NCI-H1436 treated with DMSO at 0.1 percent for 48 hours (cell line): ENCODE data around the gene MYRF.

ENCODE experiments used
- DNase-seq: peaks from one replicate; lab custom pipeline; 2025; lab: John Stamatoyannopoulos, UW

The MYRF gene

DNA sequence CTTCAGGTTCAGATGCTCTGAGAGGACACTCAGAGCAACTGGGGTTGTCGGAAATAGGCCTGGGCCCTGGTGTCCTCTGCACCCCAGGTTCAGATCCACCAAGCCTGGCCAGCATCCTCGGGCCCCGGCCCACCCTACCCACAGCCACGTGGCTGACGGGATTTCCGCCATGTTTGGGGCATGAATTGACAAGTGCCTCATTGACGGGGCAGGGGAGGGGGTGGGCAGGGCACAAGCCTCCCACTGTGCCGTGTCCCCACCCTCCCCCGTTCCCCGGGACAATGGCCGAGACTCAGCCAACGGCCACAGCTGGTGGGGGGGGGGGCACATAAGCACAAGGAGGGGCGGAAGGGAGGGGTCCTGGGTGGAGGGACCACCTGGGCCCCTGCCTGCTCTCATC, 8.5 kb downstream of the MYRF start:
- DNase-seq: no peak

DNA sequence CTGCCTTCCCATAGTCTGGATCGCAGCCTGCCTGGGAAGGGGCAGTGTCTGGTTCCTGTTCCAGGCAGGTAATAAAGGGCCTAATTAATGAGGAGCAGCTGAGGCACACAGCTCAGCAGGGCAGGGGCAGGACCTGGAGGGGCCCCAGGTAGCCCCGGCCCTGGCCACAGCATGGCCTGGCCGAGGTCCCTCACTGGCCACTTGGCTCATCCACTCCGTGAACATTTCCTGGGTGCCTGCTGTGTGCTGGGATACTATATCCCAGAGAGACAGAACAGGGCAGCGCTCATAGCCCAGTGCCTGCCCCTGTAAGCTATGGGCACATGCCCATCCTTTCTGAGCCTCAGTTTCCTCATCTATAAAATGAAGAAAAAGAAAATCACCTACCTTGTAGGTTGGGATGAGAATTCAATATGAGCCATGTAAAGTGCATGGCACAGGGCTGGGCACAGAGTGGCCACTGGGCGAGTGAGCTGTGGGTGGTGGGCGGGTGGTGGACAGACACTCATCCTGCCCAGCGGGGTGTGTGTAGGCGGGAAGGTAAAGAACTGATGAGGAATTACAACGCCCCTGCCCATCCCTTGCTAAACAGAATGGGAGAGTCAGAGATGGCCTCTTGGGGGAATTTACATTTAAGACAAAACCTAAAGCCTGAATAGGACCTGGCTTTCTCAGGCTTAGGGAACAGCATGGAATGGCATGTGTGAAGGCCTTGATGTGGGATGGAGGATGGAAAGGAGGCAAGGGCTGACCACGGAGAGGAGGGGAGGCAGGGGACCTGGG, 9.2 kb downstream of the MYRF start:
- DNase-seq: no peak

DNA sequence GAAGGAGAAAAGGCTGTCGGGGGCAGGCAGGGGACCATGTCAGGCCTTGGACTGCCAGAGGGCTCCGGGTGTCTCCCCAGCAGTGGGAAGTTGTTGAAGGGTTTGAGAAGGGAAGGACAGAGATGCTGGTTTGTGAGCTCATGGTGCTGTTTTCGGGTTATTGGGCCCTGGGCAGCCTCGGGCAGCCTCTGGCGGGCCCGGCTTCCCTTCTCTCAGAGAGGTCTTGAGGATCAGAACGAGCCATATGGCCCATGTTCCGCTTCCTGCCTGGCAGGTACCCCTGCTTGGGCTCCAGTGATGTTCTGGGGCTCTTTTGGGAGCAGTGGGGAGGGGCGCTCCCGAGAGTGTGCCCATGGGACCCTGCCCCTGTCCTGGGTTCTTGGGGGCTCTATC, 9.8 kb downstream of the MYRF start:
- DNase-seq: no peak

DNA sequence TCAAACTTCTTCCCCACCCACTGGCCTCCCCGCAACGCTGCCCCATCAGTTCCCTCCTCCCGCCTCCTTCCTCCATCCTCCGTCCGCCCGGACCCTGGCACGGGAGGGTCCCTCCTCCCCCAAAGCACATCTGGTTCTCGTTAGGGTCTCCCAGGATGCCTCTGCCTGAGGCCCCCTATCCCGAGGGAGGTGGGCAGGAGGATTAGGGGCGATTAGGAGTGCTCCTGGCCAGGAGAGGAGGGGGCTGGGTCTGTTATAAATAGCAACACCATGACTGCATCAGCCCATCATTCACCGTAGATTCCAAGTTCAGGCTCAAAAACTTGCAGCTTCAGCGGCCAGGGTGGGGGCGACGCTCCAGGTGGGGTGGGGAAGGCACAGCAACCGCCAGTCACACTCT, 10.4 kb downstream of the MYRF start:
- DNase-seq: no peak

DNA sequence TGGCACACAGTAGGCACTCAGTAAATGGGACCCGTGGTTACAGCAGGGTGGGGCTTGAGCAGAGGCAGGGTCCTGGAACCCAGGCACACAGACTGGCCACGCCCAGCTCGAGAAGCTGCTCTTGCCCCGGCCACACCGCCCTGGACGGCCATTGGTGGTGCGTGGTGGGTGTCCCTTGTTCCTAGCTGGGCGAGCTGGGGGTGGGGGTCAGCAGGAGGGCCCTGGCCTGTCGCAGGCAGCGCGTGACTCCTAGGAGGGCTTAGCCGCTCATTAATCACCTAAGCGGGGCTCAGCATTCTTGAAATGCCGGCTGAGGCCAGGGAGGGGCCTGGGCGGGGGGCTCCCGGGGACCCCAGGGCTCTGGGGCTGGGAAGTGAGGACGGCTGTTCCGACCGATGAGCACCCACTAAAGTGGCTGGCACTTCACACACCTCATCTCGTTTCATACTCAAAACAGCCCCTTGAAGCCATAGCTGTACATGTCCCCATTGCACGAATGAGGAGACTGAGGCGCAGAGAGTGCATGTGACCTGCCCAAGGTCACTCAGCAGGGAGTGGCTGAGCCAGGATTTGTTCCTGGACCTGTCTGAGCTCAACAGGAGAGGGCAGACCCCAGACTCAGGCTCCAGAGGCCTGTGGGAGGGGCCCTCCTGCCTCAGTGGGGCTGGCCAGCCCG, 11.6 kb downstream of the MYRF start:
- no peak for DNase-seq

DNA sequence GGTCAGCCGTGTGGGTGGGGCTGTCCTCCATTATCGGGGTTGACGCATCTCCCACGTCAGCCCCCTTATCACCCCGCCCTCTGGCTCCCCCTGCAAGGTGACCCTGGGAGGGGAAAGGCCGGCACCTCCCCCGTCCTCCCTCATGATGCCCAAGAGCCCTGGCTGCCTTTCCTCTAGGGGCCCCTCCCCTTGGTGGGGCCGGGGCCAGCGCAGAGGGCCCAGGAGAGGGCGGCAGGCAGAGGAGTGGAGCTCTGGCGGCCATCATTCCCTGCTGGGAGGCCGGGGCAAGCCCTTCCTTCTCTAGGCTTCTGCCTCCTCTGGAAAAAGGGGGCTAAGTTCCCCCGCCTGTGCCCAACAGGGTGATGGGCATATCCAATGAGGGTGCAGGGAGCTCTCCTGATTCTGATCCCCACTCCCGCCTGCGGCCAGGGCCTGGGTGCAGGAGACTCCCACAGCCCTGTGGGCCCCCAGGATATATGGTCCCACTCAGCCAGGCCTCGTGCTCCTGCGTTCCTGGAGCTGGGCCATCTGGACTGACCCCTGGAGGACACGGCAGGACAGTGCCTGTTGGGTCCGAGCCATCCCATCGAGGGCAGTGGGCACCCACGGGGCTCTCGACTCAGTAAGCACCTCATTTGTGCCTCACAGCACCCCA, 12.3 kb downstream of the MYRF start:
- no peak for DNase-seq

DNA sequence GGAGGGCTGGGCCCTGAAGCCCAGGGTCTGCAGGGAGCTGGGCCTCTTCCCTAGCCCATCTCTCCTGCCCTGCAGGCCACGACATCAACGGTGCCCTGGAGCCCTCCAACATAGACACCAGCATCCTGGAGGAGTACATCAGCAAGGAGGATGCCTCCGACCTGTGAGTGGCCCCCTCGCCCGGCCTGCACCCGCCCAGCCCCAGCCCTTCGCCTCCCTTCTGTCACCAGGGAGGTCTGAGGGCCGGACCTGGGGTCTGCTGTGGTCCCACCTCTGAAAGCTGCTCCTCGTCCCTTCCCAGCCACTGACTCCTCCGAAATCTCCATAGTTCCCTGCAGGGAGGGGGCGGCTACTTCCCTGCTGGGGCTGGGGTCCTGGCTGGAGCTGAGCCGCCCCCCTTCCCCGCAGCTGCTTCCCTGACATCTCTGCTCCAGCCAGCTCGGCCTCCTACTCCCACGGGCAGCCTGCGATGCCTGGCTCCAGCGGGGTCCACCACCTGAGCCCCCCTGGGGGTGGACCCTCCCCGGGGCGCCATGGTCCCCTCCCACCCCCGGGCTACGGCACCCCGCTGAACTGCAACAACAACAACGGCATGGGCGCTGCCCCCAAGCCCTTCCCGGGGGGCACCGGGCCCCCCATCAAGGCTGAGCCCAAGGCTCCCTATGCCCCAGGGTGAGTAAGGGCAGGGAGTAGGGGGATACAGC, 13.3 kb downstream of the MYRF start:
- DNase-seq: no peak

DNA sequence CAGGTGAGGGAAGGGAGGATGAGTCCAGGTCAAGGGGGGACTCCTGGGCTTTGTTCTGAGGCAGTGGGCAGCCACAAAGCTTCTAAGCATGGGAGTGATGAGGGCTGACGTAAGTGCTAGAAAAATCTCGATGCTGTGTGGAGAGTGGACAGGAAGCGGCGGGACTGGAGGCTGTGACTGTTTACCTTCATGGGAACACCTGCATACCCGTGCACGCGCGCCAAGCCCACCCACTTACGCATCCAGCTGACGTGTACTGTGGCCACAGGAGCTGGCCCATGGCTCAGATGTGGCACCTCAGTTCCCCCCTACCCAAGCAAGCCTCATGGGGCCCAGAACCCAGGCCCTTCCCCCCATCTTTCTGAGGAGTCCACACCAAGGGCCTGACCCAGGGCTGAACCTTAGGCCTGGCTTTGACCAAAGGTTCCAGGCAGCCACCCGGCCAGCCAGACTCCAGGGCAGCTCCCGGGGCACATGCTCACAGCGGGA, 14.0 kb downstream of the MYRF start:
- no peak for DNase-seq

DNA sequence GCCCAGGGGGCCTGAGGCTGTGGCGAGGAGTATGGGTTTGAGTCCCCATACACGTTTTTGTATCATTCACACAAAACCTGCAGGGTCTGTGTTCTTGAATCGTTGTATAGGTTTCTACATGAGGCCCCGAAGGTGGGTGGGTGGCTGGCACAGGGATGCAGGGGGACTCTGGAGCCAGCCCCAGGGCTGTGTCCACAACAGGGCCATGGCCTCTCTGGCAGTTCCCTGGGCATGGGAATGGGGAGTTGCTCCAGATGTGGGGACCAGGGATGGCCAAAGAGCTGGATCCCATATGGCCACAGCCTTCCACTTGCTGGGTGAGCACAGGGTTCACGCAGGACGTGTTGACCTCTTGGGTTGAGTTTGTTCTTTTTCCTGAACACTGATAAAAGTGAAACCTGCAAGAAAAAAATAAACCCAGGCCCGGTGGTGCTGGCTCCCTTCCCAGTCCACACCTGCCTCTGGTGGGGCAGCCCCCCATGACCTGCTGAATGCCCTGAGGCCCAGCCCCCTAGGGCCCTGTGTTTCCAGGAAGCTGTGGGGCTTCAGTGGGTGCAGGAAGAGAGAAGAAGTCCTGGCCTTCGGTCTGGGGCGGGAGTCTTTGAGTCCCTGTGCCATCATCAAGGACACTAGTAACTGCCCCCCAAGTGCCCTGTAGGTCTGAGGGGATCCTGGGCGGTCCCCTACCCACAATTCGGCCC, 16.1 kb downstream of the MYRF start:
- DNase-seq: no peak

DNA sequence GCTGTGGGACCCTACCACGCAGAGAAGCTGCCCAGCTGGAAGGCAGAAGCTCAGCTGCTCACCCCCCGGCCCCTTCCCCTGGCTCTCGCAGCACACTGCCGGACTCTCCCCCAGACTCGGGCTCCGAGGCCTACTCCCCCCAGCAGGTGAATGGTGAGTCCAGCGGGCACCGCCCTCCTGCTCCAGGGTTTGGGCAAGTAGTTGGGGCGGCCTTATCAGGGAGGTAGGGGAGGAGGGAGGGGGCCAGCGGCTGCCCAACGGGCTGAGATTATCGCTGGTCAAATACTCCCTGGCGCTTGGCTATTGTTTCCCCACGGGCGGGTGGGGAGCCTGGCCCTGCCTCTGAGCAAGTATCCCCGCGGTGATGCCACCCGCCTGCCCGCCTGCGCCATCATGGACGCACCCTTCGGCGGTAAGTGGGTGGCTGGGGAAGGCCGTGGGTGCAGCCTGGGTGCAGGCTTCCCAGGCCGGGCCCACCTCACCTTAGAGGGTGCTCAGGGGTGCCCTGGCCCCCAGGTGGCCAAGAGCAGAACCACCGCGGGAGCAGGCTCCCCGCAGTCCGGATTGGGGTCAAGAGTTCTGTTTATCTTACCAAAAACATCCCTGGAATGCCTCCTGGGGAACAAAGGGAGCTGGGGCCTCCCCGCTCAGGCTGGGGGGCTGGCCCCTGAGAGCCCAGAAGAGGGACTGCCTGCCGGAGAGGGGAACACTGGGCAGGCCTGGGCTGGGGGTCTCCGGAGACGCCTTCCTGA, 16.9 kb downstream of the MYRF start:
- no peak for DNase-seq

DNA sequence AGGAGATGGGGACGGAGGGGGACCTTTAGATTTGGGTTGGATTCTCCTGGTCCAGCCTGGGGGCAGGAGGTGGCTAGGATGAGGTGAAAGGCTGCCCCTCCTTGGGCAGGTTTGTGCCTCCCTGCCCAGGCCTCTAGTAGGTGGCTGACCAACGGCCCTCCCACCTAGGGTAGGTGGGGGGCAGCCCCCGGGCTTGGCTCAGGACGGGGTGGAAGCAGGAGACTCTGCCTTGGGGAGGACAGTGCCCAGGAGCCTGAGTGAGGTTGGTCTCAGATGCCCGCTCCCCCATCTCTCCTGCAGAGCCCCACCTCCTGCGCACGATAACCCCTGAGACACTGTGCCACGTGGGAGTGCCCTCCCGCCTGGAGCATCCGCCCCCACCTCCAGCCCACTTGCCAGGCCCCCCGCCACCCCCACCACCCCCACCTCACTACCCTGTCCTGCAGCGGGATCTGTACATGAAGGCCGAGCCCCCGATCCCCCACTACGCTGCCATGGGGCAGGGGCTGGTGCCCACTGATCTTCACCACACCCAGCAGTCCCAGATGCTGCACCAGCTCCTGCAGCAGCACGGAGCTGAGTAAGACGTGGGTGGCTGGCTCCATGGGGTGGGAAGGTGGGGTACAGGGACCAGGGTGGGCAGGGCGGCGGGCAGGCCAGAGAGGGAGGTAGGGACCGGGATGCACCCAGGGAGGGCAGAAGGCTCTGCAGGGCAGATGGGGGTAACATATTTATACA, 17.7 kb downstream of the MYRF start:
- no peak for DNase-seq

DNA sequence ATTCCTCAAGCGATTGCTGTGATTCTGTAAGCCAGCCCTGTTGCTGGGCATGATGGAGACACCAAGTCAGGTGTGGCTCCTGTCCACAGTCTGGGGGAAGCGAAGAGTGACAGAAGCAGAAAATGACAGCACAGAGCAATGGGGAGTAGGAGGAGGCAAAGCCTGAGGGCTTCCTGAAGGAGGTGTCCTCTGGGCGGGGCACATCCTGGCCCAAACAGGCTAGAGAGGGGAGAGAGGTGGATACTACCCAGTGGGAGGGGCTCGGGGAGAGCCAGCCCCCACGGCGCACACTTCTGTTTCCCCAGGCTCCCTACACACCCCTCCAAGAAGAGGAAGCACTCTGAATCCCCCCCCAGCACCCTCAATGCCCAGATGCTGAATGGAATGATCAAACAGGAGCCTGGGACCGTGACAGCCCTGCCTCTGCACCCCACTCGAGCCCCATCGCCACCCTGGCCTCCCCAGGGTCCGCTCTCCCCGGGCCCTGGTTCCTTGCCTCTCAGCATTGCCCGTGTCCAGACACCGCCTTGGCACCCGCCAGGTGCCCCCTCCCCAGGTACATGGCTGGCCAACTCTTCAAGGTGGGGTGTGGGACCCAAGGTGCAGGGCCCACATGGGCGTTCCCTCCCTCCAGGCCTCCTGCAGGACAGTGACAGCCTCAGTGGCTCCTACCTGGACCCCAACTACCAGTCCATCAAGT, 18.9 kb downstream of the MYRF start:
- DNase-seq: no peak

DNA sequence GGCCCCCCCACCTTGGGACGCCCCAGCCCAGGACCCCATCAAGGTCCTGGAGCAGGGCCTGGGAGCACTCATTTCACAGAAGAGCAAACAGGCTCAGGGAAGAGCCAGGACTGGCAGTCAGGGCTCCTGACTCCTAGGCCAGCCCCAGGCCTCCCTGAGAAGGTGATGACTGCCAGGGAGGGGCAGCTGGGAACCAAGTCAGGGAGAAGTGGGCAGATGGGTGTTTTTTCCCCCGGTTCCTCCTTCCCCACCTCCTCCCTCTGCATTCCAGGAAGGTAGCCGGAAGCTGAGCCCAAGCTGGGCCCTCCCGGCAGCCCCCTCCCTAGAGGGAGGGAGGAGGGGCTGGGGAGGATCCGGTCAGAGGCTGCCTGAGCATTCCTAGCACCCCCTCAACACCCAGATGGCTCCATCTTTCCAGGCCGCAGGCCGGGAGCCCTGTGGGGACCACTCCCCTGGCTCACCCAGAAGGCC, 19.6 kb downstream of the MYRF start:
- DNase-seq: no peak

DNA sequence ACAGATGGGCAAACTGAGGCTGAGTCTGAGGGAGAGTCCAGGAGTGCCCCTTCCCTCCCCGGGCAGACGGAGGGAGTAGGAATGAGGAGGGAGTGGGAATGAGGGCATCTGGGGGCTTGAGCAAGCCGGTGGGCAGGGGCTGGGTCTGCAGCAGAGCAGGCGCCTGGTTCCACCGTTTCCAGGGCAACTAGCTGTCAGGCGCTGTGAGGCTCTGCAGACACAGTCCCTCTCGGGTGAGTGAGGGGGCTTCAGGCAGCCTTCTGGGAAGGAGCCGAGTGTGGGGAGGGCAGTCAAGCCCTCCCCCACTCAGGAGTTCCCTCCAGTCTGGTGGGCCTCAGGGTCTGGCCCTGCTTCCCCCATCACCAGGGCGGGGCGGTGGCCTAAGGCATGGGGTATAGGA, 20.9 kb downstream of the MYRF start:
- no peak for DNase-seq

DNA sequence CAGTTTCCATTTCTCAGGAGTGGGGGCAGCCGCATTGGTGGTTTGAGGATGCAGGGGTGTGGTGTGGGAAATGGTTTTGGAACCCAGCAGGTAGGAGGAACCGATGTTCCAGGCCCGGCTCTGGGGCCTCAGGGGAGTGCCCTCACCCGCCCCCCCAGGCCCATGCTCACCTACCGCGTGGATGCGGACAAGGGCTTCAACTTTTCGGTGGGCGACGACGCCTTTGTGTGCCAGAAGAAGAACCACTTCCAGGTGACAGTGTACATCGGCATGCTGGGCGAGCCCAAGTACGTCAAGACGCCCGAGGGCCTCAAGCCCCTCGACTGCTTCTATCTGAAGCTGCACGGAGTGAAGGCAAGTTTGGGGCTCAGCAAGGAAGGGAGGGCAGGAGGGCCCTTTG, 21.4 kb downstream of the MYRF start:
- DNase-seq: no peak

DNA sequence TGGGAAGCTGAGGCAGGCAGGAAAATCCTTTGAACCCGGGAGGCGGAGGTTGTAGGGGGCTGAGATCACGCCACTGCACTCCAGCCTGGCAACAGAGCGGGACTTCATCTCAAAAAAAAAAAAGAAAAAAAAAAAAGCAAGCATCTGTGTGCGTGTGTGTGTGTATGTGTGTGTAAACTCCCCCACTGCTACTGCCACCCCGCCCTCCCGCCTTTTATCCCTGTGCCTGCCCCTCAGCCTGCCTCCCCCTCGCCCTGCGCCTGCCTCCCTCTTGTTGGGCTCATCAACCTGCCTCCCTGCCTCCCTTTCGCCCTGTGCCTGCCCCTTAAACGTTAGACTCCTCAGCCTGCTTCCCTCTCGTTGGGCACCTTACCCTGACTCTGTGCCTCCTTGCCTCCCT, 22.0 kb downstream of the MYRF start:
- DNase-seq: no peak

DNA sequence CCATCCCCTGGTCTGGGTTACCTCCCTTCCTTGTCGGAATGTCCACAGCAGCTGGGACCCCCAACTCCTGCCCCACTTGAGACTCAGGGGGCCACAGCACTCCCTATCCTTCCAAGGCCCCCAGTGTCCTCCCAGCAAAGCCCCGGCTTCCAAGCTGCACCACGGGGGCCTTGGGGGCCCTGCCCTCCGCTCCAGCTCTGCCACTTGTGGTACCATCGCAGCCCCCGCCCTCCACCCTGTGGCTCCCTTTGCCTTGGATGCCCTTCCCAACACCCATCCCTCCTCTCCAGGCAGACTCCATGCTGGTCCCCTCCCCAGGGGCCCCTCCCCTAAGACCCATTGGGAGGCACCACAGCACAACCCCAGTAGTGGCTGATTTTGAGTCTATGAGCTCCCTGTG, 22.7 kb downstream of the MYRF start:
- no peak for DNase-seq

DNA sequence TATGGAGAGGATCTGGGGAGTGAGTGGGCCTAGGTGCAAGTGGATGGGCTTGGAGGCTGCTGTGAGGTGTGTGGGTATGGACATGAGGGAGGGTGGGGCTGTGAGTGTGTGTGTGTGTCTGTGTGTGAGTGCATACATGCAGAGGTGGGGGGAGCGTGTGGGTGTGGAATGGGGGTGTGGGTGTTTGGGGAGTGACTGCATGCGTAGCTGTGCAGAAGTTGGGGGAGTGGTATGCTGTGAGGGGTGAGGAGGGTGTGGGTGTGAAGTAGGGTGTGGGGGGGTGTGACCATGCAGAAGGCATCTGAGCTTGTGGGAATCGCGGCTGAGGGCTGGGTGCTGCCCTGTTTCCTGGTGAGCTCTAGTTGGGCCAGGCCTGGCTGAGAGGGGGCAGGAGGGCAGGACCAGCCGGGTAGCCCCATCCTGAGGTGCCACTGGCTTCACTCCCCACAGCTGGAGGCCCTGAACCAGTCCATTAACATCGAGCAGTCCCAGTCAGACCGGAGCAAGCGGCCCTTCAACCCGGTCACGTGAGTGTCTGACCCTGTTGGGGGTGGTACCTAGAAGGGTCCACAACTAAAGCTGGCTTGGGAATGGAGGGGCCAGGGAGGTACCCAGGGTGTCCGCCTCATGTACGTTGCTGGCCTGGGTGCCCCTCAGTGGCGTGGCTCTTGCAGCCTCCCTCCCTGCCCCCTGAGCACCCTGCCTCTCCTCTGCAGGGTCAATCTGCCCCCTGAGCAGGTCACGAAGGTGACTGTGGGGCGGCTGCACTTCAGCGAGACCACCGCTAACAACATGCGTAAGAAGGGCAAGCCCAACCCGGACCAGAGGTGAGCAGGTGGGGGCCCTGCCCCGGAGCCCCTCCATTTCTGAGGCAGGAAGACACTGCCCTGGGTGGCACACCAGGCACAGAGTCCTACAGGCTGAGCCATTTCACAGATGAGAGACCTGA, 23.4 kb downstream of the MYRF start:
- no peak for DNase-seq
